ENCODE data around the gene LATS1.

- TF ChIP-seq CTCF (IDR thresholded peaks at IDR 0.05) (no peak), POLR2A (IDR thresholded peaks at IDR 0.05) (no peak)
These were observed 11.9 kb upstream of the LATS1 start for GRCh38 chr6:149729824-149730223.
